Activated CD4-positive, alpha-beta T cell treated with anti-CD3 and anti-CD28 coated beads, Interleukin-2, amount 50 U/mL, for 16 hours (primary cell): ENCODE results near the gene TMA7B.
"Not testable (repeated sequence)": the region's sequence is repeated elsewhere in the genome, so short reads cannot be mapped to it uniquely, and the experiment has no call there.

ENCODE experiments used
- DNase-seq: peaks from one replicate; pipeline ENCODE4 v3.0.0-alpha.2; 2020

TMA7B gene

GRCh38 chr22:39985383-39986035 lies 25.3 kb downstream of the TMA7B start:
- DNase-seq = no peak

DNA sequence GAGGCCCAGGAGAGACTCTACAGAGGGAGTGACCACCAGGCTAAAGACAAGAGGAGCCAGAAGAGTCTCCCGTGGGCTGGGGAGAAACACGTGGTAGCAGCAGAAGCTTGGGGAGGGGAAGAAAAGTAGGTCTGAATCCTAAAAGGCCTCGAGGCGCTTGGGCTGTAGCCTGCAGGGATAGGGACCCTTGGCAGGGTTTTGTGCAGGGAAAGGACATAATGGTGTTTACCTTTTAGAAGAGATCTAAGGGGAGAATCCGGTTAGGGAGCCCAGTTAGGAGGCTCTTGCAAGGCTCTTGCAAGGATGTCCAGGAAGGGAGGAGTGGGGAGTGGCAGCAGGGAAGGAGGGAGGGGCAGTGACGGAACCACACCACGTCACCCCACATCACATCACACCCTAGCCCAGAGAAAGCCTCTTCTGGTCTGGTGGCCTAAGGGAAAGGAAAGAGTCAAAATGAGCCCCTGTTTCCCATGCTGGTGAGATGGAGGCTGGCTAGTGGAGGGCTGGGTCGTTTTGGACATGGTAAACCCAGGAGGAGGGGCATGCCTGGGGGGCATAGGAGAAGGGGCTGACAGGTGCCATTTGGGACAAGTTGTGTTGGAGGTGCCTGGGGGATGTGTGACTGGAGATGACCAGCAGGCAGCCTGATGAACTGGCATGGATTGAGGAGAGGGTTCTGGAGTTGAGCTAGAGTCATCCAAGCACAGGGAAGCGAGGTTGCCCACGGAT lies 28.4 kb downstream of the TMA7B start:
- no peak for DNase-seq

DNA sequence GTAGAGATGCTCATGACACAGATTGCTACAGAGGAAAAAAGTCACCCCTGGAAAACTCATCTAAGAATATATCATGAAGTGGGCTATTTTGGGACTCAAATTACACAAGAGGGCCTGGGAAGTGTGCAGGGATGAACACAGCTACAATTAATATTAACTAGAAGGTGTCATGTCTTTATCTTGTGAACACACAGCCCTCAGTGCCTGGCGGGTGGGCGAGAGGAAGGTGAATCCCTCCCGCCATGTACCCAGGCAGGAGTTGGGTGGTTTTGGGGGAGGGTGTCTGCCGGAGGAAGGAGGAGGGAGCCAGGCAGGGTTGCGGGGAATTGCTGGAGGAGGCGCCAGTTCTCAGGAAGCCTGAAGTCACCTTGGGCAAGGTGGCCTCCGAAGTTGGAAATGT lies 29.4 kb downstream of the TMA7B start:
- no peak for DNase-seq

GRCh38 chr22:39990686-39991085 lies 30.5 kb downstream of the TMA7B start:
- no peak for DNase-seq

DNA sequence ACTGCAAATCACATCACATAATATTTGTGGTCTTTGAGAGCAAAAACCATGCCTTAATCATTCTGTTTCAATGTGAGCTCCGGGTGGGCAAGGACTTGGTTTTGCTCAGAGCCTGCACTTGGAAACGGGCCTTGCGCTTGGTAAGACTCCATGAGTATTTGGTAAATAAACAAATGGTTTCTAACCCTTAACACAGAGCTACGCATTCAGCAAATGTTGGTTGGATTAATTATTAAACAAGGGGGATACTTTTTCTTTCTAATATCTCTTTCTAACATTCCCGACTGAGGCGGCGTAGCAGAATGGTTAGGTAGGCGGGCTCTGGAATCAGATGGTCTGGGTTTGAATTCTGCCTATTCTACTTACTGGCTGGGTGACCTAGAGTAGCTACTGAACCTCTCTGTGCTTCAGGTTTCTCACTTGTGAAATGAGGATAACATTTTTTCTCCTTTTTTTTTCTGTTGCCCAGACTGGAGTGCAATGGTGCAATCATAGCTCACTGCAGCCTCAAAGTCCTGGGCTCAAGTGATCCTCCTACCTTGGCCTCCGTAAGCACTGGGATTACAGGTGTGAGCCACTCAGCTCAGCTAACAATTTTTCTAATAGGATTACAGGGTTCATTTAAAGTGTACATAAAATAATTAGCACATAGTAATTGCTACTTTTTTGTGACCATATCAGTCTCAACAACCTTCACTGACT lies 31.1 kb downstream of the TMA7B start:
- DNase-seq = no peak

DNA sequence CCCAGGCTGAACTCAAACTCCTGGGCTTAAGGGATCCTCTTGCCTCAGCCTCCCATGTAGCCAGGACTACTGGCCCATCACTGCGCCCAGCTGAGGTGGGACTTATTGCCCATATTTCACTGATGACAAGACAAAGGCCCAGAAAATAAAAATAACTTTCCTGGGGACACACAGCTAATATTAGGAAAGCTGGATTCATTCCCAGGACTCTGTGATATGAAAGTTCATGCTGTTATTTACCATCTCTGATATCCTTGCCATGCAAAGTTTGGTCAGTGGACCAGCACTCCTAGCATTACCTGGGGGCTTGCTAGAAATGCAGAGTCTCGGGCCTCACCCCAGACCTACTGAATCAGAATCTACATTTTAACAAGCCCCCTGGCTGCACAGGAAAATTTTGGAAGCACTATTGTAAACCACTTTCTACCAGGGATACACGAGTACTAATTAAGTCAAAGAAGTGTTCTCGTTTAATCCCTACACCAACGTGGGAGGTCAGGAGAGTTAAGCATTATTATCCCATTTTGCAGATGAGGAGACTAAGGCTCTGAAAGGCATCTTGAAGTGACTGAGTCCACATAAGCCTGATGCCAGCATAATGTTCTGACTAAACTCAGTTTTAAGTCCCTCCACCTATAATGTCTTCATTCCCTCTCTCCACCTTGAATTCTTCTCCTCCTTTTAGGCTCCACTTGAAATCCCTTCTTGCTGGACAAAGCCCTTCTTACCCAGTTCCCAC lies 32.1 kb downstream of the TMA7B start:
- no peak for DNase-seq

- DNase-seq = not testable (repeated sequence)
These were observed 32.7 kb downstream of the TMA7B start for GRCh38 chr22:39992894-39993293.

- no peak for DNase-seq
These were observed 33.9 kb downstream of the TMA7B start for GRCh38 chr22:39994041-39994565.

DNA sequence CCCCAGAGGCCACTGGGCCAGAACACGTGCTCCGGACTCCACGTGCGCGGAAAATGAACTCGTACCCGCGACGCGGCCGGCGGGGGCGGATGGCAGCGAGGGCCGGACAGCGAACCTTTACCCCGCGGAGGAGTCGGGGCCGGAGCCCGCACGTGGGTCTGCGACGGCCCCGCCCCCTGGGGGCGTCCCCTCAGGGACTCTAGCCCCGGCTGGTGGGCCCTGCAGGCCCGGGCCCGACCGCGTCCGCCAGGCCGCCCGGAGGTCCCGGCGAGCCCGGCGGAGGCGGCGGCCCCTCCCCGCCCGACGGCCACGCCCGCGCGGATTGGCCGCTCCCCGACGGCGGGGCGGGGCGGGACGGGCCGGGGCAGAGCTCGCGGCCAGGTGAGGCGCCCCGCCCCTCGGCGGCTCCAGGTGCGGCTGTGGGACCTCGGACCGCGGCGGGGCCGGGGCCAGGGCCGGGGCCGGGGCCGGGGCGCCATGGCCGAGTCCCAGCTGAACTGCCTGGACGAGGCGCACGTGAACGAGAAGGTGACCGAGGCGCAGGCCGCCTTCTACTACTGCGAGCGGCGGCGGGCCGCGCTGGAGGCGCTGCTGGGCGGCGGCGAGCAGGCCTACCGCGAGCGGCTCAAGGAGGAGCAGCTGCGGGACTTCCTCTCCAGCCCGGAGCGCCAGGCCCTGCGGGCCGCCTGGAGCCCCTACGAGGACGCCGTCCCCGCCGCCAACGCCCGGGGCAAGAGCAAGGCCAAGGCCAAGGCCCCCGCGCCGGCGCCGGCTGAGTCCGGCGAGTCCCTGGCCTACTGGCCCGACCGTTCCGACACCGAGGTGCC lies 34.6 kb downstream of the TMA7B start, which contains the start of gene FAM83F:
FAM83F (plus strand) TSS at position 389 of the 827 bp plus-strand sequence; CDS start at position 478, 89 bp downstream.
- no peak for DNase-seq

- no peak for DNase-seq
These were observed 35.4 kb downstream of the TMA7B start for GRCh38 chr22:39995393-39996252.

DNA sequence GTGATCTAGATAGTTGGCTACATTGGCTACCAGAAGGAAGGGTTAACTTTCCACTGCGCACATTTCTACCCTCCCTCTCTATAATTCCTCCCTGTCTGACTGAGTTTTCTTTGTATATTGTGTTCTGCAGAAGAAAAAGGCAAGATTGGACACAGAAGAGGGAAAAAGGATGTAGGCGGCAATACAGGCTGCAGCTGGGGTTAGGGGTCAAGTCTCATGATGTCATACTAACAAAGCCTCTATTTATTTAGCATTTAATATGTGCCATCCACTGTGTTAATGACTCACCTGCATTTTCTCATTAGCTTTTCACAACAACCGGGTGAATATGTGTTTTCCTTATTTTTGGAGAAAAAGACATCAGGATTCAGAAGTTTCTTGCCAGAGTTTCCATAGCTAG lies 36.5 kb downstream of the TMA7B start:
- no peak for DNase-seq

GRCh38 chr22:39997421-39997820 lies 37.2 kb downstream of the TMA7B start:
- no peak for DNase-seq

DNA sequence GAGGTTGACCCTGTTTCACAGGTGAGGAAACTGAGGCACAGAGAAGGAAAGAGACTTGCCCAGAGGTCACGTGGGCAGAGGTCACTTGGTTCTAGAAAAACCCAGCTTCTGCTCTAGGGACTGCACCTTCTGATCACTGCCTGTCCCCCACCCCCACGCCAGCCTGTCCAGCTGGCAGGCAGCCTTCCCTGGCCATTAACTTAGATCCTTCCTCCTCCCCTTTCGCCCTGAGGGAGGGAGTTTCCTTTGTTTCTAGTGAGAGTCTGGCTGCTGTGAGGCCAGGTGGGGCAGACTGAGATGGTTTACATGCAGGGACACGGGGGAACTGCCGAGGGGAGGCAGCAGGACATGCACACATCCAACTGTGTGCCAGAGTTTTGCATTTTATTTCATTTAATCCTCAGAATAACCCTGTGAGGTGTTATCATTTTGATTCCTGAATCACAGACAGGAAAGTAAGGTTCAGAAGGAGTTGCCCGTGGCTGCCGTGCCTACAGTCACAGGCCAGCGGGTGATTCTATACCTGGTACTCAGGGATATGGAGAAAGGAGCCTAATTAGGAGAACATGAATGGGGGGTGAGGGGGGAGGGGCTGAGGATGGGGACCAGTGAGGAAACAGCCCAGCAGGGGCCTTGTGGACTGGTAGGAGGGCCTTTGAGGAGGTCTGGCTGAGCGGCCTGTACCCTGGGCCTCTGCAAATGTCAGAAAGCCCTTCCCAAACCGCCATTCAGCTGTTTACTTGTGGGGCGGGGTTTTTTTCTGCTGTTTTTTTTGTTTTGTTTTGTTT lies 37.9 kb downstream of the TMA7B start:
- no peak for DNase-seq

DNA sequence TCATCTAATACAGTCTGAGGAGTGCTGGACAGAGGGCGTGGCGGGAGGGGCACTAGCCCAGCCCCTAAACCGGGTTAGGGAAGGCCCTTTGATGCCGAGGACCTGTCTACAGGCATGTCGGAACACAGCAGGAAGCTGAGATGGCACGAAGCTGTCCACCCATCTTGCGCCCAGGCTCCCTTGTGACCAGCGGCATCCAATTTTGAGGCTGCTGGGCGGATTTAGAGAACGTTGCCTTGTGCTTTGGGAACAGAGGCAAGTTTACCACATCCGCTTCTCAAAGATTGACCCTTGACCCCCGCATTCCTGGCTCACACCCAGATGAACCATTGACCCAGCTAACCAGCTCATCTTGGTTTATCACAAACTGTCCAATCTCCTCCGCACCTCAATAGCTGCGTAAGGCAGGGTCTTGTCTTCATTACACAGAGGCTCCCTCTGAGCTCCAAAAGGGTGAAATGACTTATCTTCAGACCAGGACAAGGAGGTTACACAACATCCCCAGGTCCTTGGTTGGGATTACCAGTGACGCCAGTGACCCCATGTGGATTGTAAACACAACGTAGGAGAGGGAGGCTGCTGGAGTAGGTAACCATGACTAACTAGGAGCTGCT lies 39.1 kb downstream of the TMA7B start:
- DNase-seq = peak; percentile 16

DNA sequence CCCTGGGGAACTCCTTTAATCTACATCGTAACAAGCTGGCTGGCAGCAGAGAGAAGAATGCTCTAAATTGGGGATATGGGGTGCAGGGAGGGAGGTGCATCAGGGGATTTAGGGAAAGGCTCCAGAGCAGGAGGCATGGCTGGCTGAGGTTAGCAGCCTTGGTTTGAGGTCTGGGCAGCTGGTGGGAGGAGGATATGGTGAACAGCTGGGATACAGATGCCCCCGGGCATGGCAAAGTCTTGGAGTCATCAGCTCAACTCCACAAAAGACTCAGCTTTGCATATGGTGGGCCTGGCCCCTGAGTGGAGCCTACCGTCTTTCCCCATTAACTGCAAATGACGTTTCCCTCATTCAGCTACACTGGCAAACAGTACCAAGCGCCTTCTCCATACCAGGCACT lies 40.0 kb downstream of the TMA7B start:
- no peak for DNase-seq

- no peak for DNase-seq
These were observed 40.9 kb downstream of the TMA7B start for GRCh38 chr22:40001106-40001505.

DNA sequence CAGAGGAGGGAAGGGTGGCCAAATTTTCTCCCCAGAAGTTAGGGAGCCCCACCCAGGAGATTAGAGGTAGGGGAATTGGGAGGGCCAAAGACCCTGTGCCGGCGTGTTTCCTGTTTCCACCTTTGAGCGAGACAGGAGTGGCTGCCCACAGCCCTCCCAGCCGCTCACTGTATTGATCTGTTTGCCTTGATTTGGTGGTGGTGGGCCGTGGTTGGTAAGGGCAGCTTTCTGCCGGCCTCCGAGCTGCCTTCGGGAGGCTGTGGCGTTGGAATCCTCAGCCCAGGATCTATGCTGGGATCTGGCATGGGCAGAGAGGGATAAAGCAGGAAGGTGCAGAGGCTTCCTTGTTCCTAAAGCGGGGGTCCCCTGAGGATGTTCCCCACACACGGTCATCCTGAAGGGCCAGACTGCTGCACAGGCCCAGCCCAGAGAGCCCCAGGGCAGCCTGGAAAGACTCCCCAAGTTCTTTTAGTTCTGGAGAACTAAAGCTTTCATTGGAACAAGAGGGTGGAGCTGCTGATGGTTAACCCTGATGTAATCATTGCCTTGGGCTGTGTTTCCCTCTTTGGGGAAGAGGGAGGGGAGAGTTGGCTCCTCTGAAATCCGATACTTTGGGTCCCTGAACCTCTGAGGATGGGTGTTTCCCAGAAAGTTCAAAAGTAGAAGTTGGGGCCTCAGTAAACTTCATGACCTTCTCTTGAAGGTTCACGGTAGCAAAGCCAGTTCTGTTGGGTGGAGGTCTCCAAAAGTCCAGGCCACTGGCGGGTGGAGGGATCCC lies 41.8 kb downstream of the TMA7B start:
- DNase-seq = no peak

GRCh38 chr22:40002935-40003715 lies 42.9 kb downstream of the TMA7B start:
- DNase-seq = no peak
